Transverse colon (tissue), 4 donors: ENCODE data around the gene RPL10.

Experiments used
- CTCF ChIP-seq, 5 experiments: fragments of 200-600 bp in 3 of 5; fragments of 450-650 bp in 2 of 5; sonication (generic) in 3 of 5; IDR thresholded peaks; 1 replicate in 2 of 5; 2 replicates in 3 of 5; pipeline ENCODE4 v1.5.1; 2016 to 2017; ENCODE audit warnings: antibody characterized with exemption in 5 of 5, inconsistent platforms in 3 of 5, mild to moderate bottlenecking in 2 of 5, moderate library complexity in 1 of 5
- EP300 ChIP-seq: sonication (generic); formaldehyde crosslinking; IDR thresholded peaks from one replicate; pipeline ENCODE4 v1.6.1; 2017; ENCODE audit warnings: antibody characterized with exemption, low read depth
- POLR2AphosphoS5 ChIP-seq, 3 donors: sonication (generic); formaldehyde crosslinking; IDR thresholded peaks; one replicate each; pipeline ENCODE4 v1.6.1; 2016; ENCODE audit warnings: antibody characterized with exemption in 3 of 3

GRCh38 chrX:154371789-154372300, 26.3 kb upstream of the RPL10 start:
- TF ChIP-seq CTCF (IDR thresholded peaks at IDR 0.05) (no peak), EP300 (no peak), POLR2AphosphoS5 (IDR thresholded peaks at IDR 0.05) (no peak)
